GM10266 (cell line): ENCODE results near the gene DEDD2.

Source experiments
- DNase-seq: peaks from one replicate; pipeline ENCODE4 v3.0.0; 2012; ENCODE audit errors: extremely low spot score
- CTCF ChIP-seq: IDR thresholded peaks from 2 replicates; pipeline ENCODE4 v1.5.1; 2012; ENCODE audit warnings: mild to moderate bottlenecking, low read depth; ENCODE audit not compliant: control insufficient read depth, insufficient read depth; ENCODE audit errors: missing control alignments

DEDD2 gene

GRCh38 chr19:42165146-42165545 is 52.3 kb downstream of the DEDD2 start:
- TF ChIP-seq CTCF = no peak
- DNase-seq = no peak

GRCh38 chr19:42161616-42162263 is 55.7 kb downstream of the DEDD2 start:
- TF ChIP-seq CTCF = no peak

GRCh38 chr19:42159942-42160341 is 57.5 kb downstream of the DEDD2 start:
- no peak for DNase-seq
- no peak for TF ChIP-seq CTCF

More at GRCh38 chr19:42161616-42162263, 55.7 kb downstream of the DEDD2 start:
- DNase-seq = no peak

- TF ChIP-seq CTCF = no peak
- DNase-seq = no peak
Observed at GRCh38 chr19:42158926-42159325, 58.6 kb downstream of the DEDD2 start.

GRCh38 chr19:42156571-42156970 is 60.9 kb downstream of the DEDD2 start:
- no peak for DNase-seq

GRCh38 chr19:42155796-42156195 is 61.7 kb downstream of the DEDD2 start:
- no peak for TF ChIP-seq CTCF
- no peak for DNase-seq

More at GRCh38 chr19:42156571-42156970, 60.9 kb downstream of the DEDD2 start:
- no peak for TF ChIP-seq CTCF

GRCh38 chr19:42154471-42155323 is 62.8 kb downstream of the DEDD2 start:
- DNase-seq = no peak
- no peak for TF ChIP-seq CTCF
